H1 (cell line): ENCODE results near the gene SNX21. TPM values are rescaled to one million over a fixed set of nuclear protein-coding genes. Genes with fewer than 3 reads are reported as not detected.

Experiments
- ASH2L ChIP-seq: fragments of 200-600, 300-600 bp; sonication (generic); IDR thresholded peaks from one replicate; pipeline ENCODE4 v1.7.1; 2017; ENCODE audit warnings: low read length
- CBX5 ChIP-seq: fragments of 300-800, 300-1000 bp; sonication (generic); IDR thresholded peaks from 2 replicates; pipeline ENCODE4 v1.7.1; 2016; ENCODE audit warnings: antibody characterized with exemption, low read length, low read depth
- EZH2 ChIP-seq: fragments of 200-600 bp; sonication (generic); IDR thresholded peaks from 2 replicates; pipeline ENCODE4 v1.7.1; 2012; ENCODE audit warnings: low read depth, mild to moderate bottlenecking, moderate library complexity, low read length, inconsistent platforms; ENCODE audit not compliant: severe bottlenecking
- GABPA ChIP-seq: IDR thresholded peaks from 2 replicates; pipeline ENCODE4 v1.6.1; 2011; ENCODE audit warnings: mild to moderate bottlenecking, low read length, moderate library complexity, borderline replicate concordance; ENCODE audit not compliant: insufficient read depth
- NRF1 ChIP-seq: IDR thresholded peaks from 2 replicates; pipeline ENCODE4 v1.6.1; 2011; ENCODE audit warnings: mild to moderate bottlenecking, low read depth, low read length, improper control_type of control experiment
- RNF2 ChIP-seq: fragments of 200-900, 300-1000 bp; sonication (generic); IDR thresholded peaks from 2 replicates; pipeline ENCODE4 v1.7.1; 2016; ENCODE audit warnings: borderline replicate concordance, low read depth, mild to moderate bottlenecking, antibody characterized with exemption, low read length; ENCODE audit not compliant: poor library complexity, severe bottlenecking; ENCODE audit errors: missing control alignments
- RXRA ChIP-seq: IDR thresholded peaks from 2 replicates; pipeline ENCODE4 v1.6.1; 2011; ENCODE audit warnings: low read depth, mild to moderate bottlenecking, low read length, moderate library complexity; ENCODE audit not compliant: insufficient read depth
- SP1 ChIP-seq: IDR thresholded peaks from 2 replicates; pipeline ENCODE4 v1.6.1; 2011; ENCODE audit warnings: low read depth, low read length
- SUZ12 ChIP-seq: fragments of 200-600 bp; sonication (generic); IDR thresholded peaks from 2 replicates; pipeline ENCODE4 v1.6.1; 2012; ENCODE audit warnings: mild to moderate bottlenecking, inconsistent platforms, low read length, moderate library complexity, mixed read lengths
- TAF7 ChIP-seq: optimal IDR thresholded peaks from 2 replicates; pipeline ENCODE3; 2011; ENCODE audit warnings: low read depth, mild to moderate bottlenecking, inconsistent platforms, low read length, moderate library complexity, borderline replicate concordance
- TCF12 ChIP-seq: IDR thresholded peaks from 2 replicates; pipeline ENCODE4 v1.6.1; 2011; ENCODE audit warnings: low read depth, mild to moderate bottlenecking, low read length
- polyA plus RNA-seq, 7 experiments: library from polyadenylated mRNA; depleted of rRNA in 3 of 7; stranded (reverse) in 5 of 7; unstranded in 2 of 7; fragments of >200 nt in 5 of 7; fragments of 200-250 nt in 2 of 7; gene quantifications; 1 replicate in 5 of 7; 2 replicates in 1 of 7; 4 replicates in 1 of 7; pipeline versions ENCODE4 v1.2.1 to v1.2.3, GENCODE V29; 2011 to 2013; ENCODE audit warnings: missing spikeins in 2 of 7, mixed read lengths in 2 of 7
- total RNA-seq: library from RNA; stranded (reverse); fragmentation: NEBNext Ultra II Directional; extraction: Animal tissue kit (Norgen Biotek cat#: 25700); gene quantifications from 2 replicates; pipeline ENCODE4 v1.2.1, GENCODE V29; 2021
- TF ChIP-seq, protein P1 (sequence below): fragments of 300-600 bp; sonication (generic); IDR thresholded peaks from 2 replicates; pipeline ENCODE4 v1.7.1; 2012; ENCODE audit warnings: low read length, moderate library complexity, mild to moderate bottlenecking, inconsistent platforms; ENCODE audit not compliant: insufficient replicate concordance

Gene SNX21
- total and polyA plus RNA-seq, 2 of the 8 experiments (the other 6 are each of a cell fraction or from before 2014, with no cell fraction given) = 15.8 to 16.8 TPM

GRCh38 chr20:45853484-45853883 lies 19.9 kb downstream of the SNX21 start (continued):
- TF ChIP-seq GABPA = no peak
- no peak for TF ChIP-seq TAF7
- TF ChIP-seq CBX5 = no peak
- no peak for TF ChIP-seq RNF2
- TF ChIP-seq ASH2L = no peak
- TF ChIP-seq SUZ12 = no peak
- TF ChIP-seq TCF12 = no peak
- TF ChIP-seq SP1 = 0 out of 2 replicates have a peak, but pooled peaks have one; percentile 52
- TF ChIP-seq, protein P1, sequence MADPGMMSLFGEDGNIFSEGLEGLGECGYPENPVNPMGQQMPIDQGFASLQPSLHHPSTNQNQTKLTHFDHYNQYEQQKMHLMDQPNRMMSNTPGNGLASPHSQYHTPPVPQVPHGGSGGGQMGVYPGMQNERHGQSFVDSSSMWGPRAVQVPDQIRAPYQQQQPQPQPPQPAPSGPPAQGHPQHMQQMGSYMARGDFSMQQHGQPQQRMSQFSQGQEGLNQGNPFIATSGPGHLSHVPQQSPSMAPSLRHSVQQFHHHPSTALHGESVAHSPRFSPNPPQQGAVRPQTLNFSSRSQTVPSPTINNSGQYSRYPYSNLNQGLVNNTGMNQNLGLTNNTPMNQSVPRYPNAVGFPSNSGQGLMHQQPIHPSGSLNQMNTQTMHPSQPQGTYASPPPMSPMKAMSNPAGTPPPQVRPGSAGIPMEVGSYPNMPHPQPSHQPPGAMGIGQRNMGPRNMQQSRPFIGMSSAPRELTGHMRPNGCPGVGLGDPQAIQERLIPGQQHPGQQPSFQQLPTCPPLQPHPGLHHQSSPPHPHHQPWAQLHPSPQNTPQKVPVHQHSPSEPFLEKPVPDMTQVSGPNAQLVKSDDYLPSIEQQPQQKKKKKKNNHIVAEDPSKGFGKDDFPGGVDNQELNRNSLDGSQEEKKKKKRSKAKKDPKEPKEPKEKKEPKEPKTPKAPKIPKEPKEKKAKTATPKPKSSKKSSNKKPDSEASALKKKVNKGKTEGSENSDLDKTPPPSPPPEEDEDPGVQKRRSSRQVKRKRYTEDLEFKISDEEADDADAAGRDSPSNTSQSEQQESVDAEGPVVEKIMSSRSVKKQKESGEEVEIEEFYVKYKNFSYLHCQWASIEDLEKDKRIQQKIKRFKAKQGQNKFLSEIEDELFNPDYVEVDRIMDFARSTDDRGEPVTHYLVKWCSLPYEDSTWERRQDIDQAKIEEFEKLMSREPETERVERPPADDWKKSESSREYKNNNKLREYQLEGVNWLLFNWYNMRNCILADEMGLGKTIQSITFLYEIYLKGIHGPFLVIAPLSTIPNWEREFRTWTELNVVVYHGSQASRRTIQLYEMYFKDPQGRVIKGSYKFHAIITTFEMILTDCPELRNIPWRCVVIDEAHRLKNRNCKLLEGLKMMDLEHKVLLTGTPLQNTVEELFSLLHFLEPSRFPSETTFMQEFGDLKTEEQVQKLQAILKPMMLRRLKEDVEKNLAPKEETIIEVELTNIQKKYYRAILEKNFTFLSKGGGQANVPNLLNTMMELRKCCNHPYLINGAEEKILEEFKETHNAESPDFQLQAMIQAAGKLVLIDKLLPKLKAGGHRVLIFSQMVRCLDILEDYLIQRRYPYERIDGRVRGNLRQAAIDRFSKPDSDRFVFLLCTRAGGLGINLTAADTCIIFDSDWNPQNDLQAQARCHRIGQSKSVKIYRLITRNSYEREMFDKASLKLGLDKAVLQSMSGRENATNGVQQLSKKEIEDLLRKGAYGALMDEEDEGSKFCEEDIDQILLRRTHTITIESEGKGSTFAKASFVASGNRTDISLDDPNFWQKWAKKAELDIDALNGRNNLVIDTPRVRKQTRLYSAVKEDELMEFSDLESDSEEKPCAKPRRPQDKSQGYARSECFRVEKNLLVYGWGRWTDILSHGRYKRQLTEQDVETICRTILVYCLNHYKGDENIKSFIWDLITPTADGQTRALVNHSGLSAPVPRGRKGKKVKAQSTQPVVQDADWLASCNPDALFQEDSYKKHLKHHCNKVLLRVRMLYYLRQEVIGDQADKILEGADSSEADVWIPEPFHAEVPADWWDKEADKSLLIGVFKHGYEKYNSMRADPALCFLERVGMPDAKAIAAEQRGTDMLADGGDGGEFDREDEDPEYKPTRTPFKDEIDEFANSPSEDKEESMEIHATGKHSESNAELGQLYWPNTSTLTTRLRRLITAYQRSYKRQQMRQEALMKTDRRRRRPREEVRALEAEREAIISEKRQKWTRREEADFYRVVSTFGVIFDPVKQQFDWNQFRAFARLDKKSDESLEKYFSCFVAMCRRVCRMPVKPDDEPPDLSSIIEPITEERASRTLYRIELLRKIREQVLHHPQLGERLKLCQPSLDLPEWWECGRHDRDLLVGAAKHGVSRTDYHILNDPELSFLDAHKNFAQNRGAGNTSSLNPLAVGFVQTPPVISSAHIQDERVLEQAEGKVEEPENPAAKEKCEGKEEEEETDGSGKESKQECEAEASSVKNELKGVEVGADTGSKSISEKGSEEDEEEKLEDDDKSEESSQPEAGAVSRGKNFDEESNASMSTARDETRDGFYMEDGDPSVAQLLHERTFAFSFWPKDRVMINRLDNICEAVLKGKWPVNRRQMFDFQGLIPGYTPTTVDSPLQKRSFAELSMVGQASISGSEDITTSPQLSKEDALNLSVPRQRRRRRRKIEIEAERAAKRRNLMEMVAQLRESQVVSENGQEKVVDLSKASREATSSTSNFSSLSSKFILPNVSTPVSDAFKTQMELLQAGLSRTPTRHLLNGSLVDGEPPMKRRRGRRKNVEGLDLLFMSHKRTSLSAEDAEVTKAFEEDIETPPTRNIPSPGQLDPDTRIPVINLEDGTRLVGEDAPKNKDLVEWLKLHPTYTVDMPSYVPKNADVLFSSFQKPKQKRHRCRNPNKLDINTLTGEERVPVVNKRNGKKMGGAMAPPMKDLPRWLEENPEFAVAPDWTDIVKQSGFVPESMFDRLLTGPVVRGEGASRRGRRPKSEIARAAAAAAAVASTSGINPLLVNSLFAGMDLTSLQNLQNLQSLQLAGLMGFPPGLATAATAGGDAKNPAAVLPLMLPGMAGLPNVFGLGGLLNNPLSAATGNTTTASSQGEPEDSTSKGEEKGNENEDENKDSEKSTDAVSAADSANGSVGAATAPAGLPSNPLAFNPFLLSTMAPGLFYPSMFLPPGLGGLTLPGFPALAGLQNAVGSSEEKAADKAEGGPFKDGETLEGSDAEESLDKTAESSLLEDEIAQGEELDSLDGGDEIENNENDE = peak; percentile 82
- no peak for TF ChIP-seq RXRA
- no peak for TF ChIP-seq NRF1
- TF ChIP-seq EZH2 = no peak
